PC-9 (cell line): ENCODE results near the gene RNU4-1.

Source experiments
- CTCF ChIP-seq: fragments of 200-600 bp; sonication (generic); conservative IDR thresholded peaks from 2 replicates; pipeline ENCODE4 v1.6.1; 2017; ENCODE audit warnings: mixed run types, antibody characterized with exemption, mild to moderate bottlenecking, moderate library complexity
- EZH2 ChIP-seq: fragments of 200-600 bp; sonication (generic); IDR thresholded peaks from 2 replicates; pipeline ENCODE4 v1.8.0; 2017; ENCODE audit warnings: antibody characterized with exemption, low read depth

- no peak; the same call in 1 of the 2 replicates for TF ChIP-seq CTCF
- TF ChIP-seq EZH2: no peak
Observed at GRCh38 chr12:120317224-120318105, 24.4 kb upstream of the RNU4-1 start.
